SH-SY5Y (cell line): ENCODE data around the gene CD22.

Experiments
- GATA2 ChIP-seq: IDR thresholded peaks from 2 replicates; pipeline ENCODE4 v1.6.1; 2011; ENCODE audit warnings: mild to moderate bottlenecking, low read depth, low read length
- GATA3 ChIP-seq: IDR thresholded peaks from 2 replicates; pipeline ENCODE4 v1.6.1; 2011; ENCODE audit warnings: low read depth, mild to moderate bottlenecking, low read length, moderate library complexity

DNA sequence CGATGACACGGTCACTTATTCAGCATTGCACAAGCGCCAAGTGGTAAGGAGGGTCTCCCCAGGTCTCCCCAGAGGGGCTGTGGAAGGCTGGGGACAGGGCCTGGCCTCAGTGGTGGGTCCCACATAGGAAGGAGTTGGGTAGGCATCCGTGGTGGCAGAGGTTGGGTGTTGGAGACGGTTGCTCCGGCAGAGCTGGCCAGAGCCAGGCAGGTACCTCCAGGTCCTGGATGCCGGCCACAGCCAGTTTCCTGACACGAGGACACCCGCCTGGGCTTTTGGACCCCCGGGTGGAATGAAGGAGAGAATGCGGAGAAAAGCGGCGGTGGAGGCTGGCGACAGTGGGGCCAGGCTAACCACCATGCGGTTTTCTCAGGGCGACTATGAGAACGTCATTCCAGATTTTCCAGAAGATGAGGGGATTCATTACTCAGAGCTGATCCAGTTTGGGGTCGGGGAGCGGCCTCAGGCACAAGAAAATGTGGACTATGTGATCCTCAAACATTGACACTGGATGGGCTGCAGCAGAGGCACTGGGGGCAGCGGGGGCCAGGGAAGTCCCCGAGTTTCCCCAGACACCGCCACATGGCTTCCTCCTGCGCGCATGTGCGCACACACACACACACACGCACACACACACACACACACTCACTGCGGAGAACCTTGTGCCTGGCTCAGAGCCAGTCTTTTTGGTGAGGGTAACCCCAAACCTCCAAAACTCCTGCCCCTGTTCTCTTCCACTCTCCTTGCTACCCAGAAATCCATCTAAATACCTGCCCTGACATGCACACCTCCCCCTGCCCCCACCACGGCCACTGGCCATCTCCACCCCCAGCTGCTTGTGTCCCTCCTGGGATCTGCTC, 17.4 kb downstream of the CD22 start:
- TF ChIP-seq GATA3 (no peak), GATA2 (no peak)
